H1 (cell line): ENCODE results near the gene AOPEP. TPM values are rescaled to one million over a fixed set of nuclear protein-coding genes. Genes with fewer than 3 reads are reported as not detected.

Experiments
- CTCF ChIA-PET: fragments of 300-600 bp; sonication (Branson Sonifier 250); formaldehyde crosslinking; loops from one replicate; lab custom pipeline; 2021; ENCODE audit not compliant: partially characterized antibody; lab: Charles Lee
- POLR2A ChIA-PET: fragments of 300-600 bp; sonication (Branson Sonifier 250); formaldehyde crosslinking; loops from one replicate; lab custom pipeline; 2021; ENCODE audit warnings: inconsistent platforms; ENCODE audit not compliant: partially characterized antibody; lab: Charles Lee
- DNase-seq, 2 experiments: peaks; one replicate each; pipeline versions ENCODE4 v3.0.0 to v3.0.0-alpha.2; 2010 to 2022; ENCODE audit warnings: low spot score in 2 of 2, low read depth in 1 of 2, mixed read lengths in 1 of 2
- FAIRE-seq: peaks from 2 replicates; lab custom pipeline; 2011; peaks lifted over from hg19 to GRCh38; lab: Jason Lieb, UNC
- H2AFZ ChIP-seq: 2 replicates; pipeline ENCODE4 v1.8.1; 2012; ENCODE audit warnings: low read length, inconsistent platforms
- H2AK5ac ChIP-seq: 2 replicates; pipeline ENCODE4 v1.6.1; 2013; ENCODE audit warnings: low read depth, low read length
- H2BK120ac ChIP-seq: replicated peaks from 2 replicates; pipeline ENCODE3; 2013; ENCODE audit warnings: low read depth, low read length, inconsistent platforms
- H2BK12ac ChIP-seq: 2 replicates; pipeline ENCODE4 v1.6.1; 2013; ENCODE audit warnings: low read depth, low read length
- H2BK15ac ChIP-seq: 2 replicates; pipeline ENCODE4 v1.6.1; 2013; ENCODE audit warnings: low read length
- H2BK20ac ChIP-seq: 2 replicates; pipeline ENCODE4 v1.6.1; 2013; ENCODE audit warnings: low read length
- H2BK5ac ChIP-seq: 2 replicates; pipeline ENCODE4 v1.6.1; 2013; ENCODE audit warnings: low read depth, low read length
- H3K14ac ChIP-seq: 2 replicates; pipeline ENCODE4 v1.6.1; 2013; ENCODE audit warnings: inconsistent platforms; ENCODE audit not compliant: insufficient read length
- H3K18ac ChIP-seq: 2 replicates; pipeline ENCODE4 v1.6.1; 2013; ENCODE audit warnings: low read length; ENCODE audit errors: extremely low read depth
- H3K23ac ChIP-seq: 2 replicates; pipeline ENCODE4 v1.6.1; 2013; ENCODE audit warnings: inconsistent platforms; ENCODE audit not compliant: insufficient read length
- H3K23me2 ChIP-seq: 2 replicates; pipeline ENCODE4 v1.6.1; 2013; ENCODE audit warnings: low read depth, low read length
- H3K27ac ChIP-seq: 2 replicates; pipeline ENCODE4 v1.6.1; 2011; ENCODE audit warnings: low read depth, low read length, inconsistent platforms
- H3K27me3 ChIP-seq, 4 experiments: replicated peaks in 1 of 4; 1 replicate in 1 of 4; 2 replicates in 3 of 4; pipeline versions ENCODE4 v1.6.1 to v1.8.1; 2011 to 2013; ENCODE audit warnings: low read length in 3 of 4, mild to moderate bottlenecking in 3 of 4, inconsistent platforms in 2 of 4, mixed read lengths in 2 of 4, moderate library complexity in 1 of 4; ENCODE audit not compliant: control insufficient read depth in 3 of 4, insufficient read depth in 3 of 4; ENCODE audit errors: extremely low read depth in 1 of 4
- H3K36me3 ChIP-seq, 4 experiments: 2 replicates each; pipeline versions ENCODE4 v1.6.1 to v1.8.1; 2011 to 2013; ENCODE audit warnings: mild to moderate bottlenecking in 4 of 4, low read length in 3 of 4, moderate library complexity in 2 of 4, control low read depth in 1 of 4, inconsistent platforms in 1 of 4; ENCODE audit not compliant: insufficient read depth in 4 of 4, control insufficient read depth in 2 of 4
- H3K4ac ChIP-seq: replicated peaks from 2 replicates; pipeline ENCODE3; 2013; ENCODE audit warnings: low read length, low read depth, mixed read lengths, inconsistent platforms; ENCODE audit not compliant: insufficient read length
- H3K4me1 ChIP-seq, 4 experiments: replicated peaks in 1 of 4; 1 replicate in 1 of 4; 2 replicates in 3 of 4; pipeline versions ENCODE4 v1.6.1 to v1.8.1; 2011 to 2013; ENCODE audit warnings: low read length in 3 of 4, inconsistent platforms in 2 of 4, mixed read lengths in 1 of 4; ENCODE audit not compliant: insufficient read depth in 4 of 4, control insufficient read depth in 3 of 4
- H3K4me2 ChIP-seq, 2 experiments: 2 replicates each; pipeline versions ENCODE4 v1.6.1 to v1.8.1; 2011 to 2013; ENCODE audit warnings: low read depth in 2 of 2, low read length in 2 of 2, control low read depth in 1 of 2, inconsistent platforms in 1 of 2, mild to moderate bottlenecking in 1 of 2; ENCODE audit not compliant: insufficient read depth in 1 of 2
- H3K4me3 ChIP-seq, 4 experiments: fragments of 200-600, 300-600 bp in 1 of 4; sonication (generic), shearing (Covaris generic), sonication (Bioruptor Twin) in 1 of 4; 2 replicates each; pipeline versions ENCODE4 v1.5.1 to v1.8.1; 2011 to 2016; ENCODE audit warnings: low read length in 4 of 4, low read depth in 3 of 4, control low read depth in 2 of 4, inconsistent platforms in 2 of 4, mild to moderate bottlenecking in 2 of 4, mixed read lengths in 1 of 4, moderate library complexity in 1 of 4; ENCODE audit not compliant: insufficient read depth in 2 of 4; ENCODE audit errors: extremely low read depth in 1 of 4
- H3K56ac ChIP-seq: replicated peaks from 2 replicates; pipeline ENCODE3; 2013; ENCODE audit warnings: low read depth, mild to moderate bottlenecking, mixed read lengths, low read length, inconsistent platforms; ENCODE audit not compliant: insufficient read length
- H3K79me1 ChIP-seq: 2 replicates; pipeline ENCODE4 v1.6.1; 2013; ENCODE audit warnings: low read depth, low read length, control low read depth
- H3K79me2 ChIP-seq, 2 experiments: 2 replicates each; pipeline versions ENCODE4 v1.6.1 to v1.8.1; 2012 to 2013; ENCODE audit warnings: low read length in 2 of 2, mild to moderate bottlenecking in 2 of 2, inconsistent platforms in 1 of 2; ENCODE audit not compliant: insufficient read depth in 2 of 2, control insufficient read depth in 1 of 2
- H3K9ac ChIP-seq, 4 experiments: replicated peaks in 1 of 4; 1 replicate in 1 of 4; 2 replicates in 3 of 4; pipeline versions ENCODE4 v1.6.1 to v1.8.1; 2011 to 2013; ENCODE audit warnings: low read depth in 3 of 4, low read length in 3 of 4, control low read depth in 2 of 4, mild to moderate bottlenecking in 2 of 4, moderate library complexity in 2 of 4, inconsistent platforms in 1 of 4; ENCODE audit errors: extremely low read depth in 1 of 4
- H3K9me3 ChIP-seq, 2 experiments: 2 replicates each; pipeline versions ENCODE4 v1.6.1 to v1.8.1; 2012 to 2013; ENCODE audit warnings: mild to moderate bottlenecking in 2 of 2, moderate library complexity in 2 of 2, control low read depth in 1 of 2, inconsistent platforms in 1 of 2, low read depth in 1 of 2, low read length in 1 of 2, mixed read lengths in 1 of 2; ENCODE audit not compliant: insufficient read depth in 2 of 2
- H4K20me1 ChIP-seq, 2 experiments: replicated peaks in 1 of 2; 2 replicates each; pipeline versions ENCODE3 to v1.8.1; 2011 to 2013; ENCODE audit warnings: inconsistent platforms in 2 of 2, low read length in 2 of 2, mild to moderate bottlenecking in 1 of 2; ENCODE audit not compliant: insufficient read depth in 2 of 2, control insufficient read depth in 1 of 2
- H4K5ac ChIP-seq: 2 replicates; pipeline ENCODE4 v1.6.1; 2013; ENCODE audit warnings: low read length, low read depth, mixed read lengths, inconsistent platforms; ENCODE audit not compliant: insufficient read length
- H4K8ac ChIP-seq: 2 replicates; pipeline ENCODE4 v1.8.0; 2013; ENCODE audit warnings: mild to moderate bottlenecking, moderate library complexity, low read length, inconsistent platforms; ENCODE audit not compliant: insufficient read depth; ENCODE audit errors: extremely low read depth
- H4K91ac ChIP-seq: replicated peaks from 2 replicates; pipeline ENCODE3; 2013; ENCODE audit warnings: low read length, mixed read lengths, inconsistent platforms; ENCODE audit not compliant: insufficient read length
- HDAC6 ChIP-seq: IDR thresholded peaks from one replicate; pipeline ENCODE4 v1.7.1; 2012; ENCODE audit warnings: low read depth, mild to moderate bottlenecking, inconsistent platforms, low read length, moderate library complexity
- TEAD4 ChIP-seq: IDR thresholded peaks from 2 replicates; pipeline ENCODE4 v1.6.1; 2012; ENCODE audit warnings: low read depth, low read length, inconsistent platforms, mixed read lengths
- WGBS, 2 experiments: shearing (Covaris generic) in 1 of 2; methylation state at CpG; one replicate each; pipeline versions ENCODE4 v1.1.6 to v1.1.7; 2013 to 2015; ENCODE audit warnings: low lambda C conversion rate in 2 of 2, mixed read lengths in 2 of 2, inconsistent platforms in 1 of 2, low coverage in 1 of 2, missing lambda C conversion rate in 1 of 2; ENCODE audit not compliant: insufficient replicate concordance in 2 of 2, insufficient coverage in 1 of 2, insufficient read length in 1 of 2; ENCODE audit errors: extremely low coverage in 1 of 2, missing lambda C conversion rate in 1 of 2; 5-methylcytosine and 5-hydroxymethylcytosine counted together
- polyA plus RNA-seq, 7 experiments: library from polyadenylated mRNA; depleted of rRNA in 3 of 7; stranded (reverse) in 5 of 7; unstranded in 2 of 7; fragments of >200 nt in 5 of 7; fragments of 200-250 nt in 2 of 7; gene quantifications; 1 replicate in 5 of 7; 2 replicates in 1 of 7; 4 replicates in 1 of 7; pipeline versions ENCODE4 v1.2.1 to v1.2.3, GENCODE V29; 2011 to 2013; ENCODE audit warnings: missing spikeins in 2 of 7, mixed read lengths in 2 of 7
- total RNA-seq: library from RNA; stranded (reverse); fragmentation: NEBNext Ultra II Directional; extraction: Animal tissue kit (Norgen Biotek cat#: 25700); gene quantifications from 2 replicates; pipeline ENCODE4 v1.2.1, GENCODE V29; 2021

Gene AOPEP
- total and polyA plus RNA-seq, 2 of the 8 experiments (the other 6 are each of a cell fraction or from before 2014, with no cell fraction given) = 6.1 to 14.3 TPM

GRCh38 chr9:94912700-94913249, 186.3 kb downstream of the AOPEP start:
- Histone ChIP-seq H2BK15ac (peak overlapping the region; percentile 92; the same call in 1 of the 2 replicates), H4K20me1 (no peaks in the 10 kb centered on the region), H3K14ac (no peak overlapping the region), H2BK20ac (peak overlapping the region; percentile 62; the same call in 1 of the 2 replicates), H3K18ac (no peak overlapping the region), H3K27me3 (no peaks in the 10 kb centered on the region), H4K8ac (no peak overlapping the region), H2AFZ (no peak overlapping the region), H3K9me3 (no peaks in the 10 kb centered on the region), H4K91ac (no peak overlapping the region), H3K79me2 (no peaks in the 10 kb centered on the region), H3K23me2 (no peaks in the 10 kb centered on the region; the same call in 1 of the 2 replicates), H2BK120ac (no peak overlapping the region), H4K5ac (no peak overlapping the region), H3K36me3 (no peaks in the 10 kb centered on the region), H2AK5ac (peak overlapping the region; percentile 100), H3K4me1 (peaks cover 19 to 30% (median 25%) of the 10 kb centered on the region in 4 experiments), H3K79me1 (peaks cover 5% of the 10 kb centered on the region), H3K56ac (no peak overlapping the region), H2BK5ac (peak overlapping the region; percentile 77), H3K27ac (no peak overlapping the region; the same call in 1 of the 2 replicates), H3K9ac (no peak overlapping the region)
- 76% methylated on average over 8 of the region's 8 CpGs; no CpG with 5 or more reads in 1 of the 2 experiments for WGBS, 2 experiments
- ChIA-PET CTCF (interaction anchor here (1.9 kb wide), 1 partner anchor 86 kb away, joined by 4 read pairs; no protein-coding TSS in a partner anchor), POLR2A (interaction anchor here (1.0 kb wide), 1 partner anchor 10 kb away, joined by 3 read pairs; no protein-coding TSS in a partner anchor)
- DNase-seq (peak in 1 of 2 experiments; percentile 46), FAIRE-seq (no peak)
- TF ChIP-seq TEAD4 = peak; percentile 75
- TF ChIP-seq HDAC6 = no peak
- TF ChIP-seq, all 59 proteins: peak for 1
- 0 out of 8 replicates have a peak overlapping the region, but pooled peaks of 1 of the 4 experiments have one; percentile 33 for H3K4me3 ChIP-seq
- H3K23ac ChIP-seq = no peak overlapping the region
- no peak overlapping the region for H3K4ac ChIP-seq
- H3K4me2 ChIP-seq = peak overlapping the region in 1 of 2 experiments; percentile 17; a peak in 1 of 4 replicates
- H2BK12ac ChIP-seq = peak overlapping the region; percentile 94
